NCI-H524 treated with DMSO at 0.1 percent for 48 hours (cell line): ENCODE data around the gene RFC2.
"Not testable (repeated sequence)": the region's sequence is repeated elsewhere in the genome, so short reads cannot be mapped to it uniquely, and the experiment has no call there.

ENCODE experiments used
- DNase-seq: peaks from one replicate; lab custom pipeline; 2025; lab: John Stamatoyannopoulos, UW

RFC2 gene

GRCh38 chr7:74248156-74248555, 6.0 kb downstream of the RFC2 start:
- no peak for DNase-seq

- DNase-seq: no peak
Measured at GRCh38 chr7:74246497-74246896, 7.7 kb downstream of the RFC2 start.

- DNase-seq: no peak
Measured at GRCh38 chr7:74242122-74242443, 12.1 kb downstream of the RFC2 start.

- no peak for DNase-seq
Measured at GRCh38 chr7:74240482-74240881, 13.7 kb downstream of the RFC2 start.

DNA sequence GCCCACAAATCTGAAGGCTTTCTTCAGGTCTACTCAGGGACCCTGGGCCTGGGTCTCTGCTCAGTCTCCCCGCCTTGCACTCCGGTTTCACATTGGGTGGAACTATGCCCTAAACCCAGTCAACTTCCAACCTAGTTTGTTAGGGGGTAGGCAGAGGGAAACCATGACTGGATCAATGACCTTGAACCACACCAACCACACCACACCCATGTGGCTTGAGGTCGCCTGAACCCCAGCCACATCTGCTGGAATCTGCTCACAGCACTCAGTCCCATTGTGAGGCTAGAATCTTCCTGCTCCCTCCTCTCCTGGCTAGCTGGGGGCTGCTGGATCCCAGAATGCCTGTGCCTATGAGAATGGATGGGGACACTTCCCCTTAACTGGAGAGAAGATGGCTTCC, 17.9 kb downstream of the RFC2 start:
- no peak for DNase-seq

DNA sequence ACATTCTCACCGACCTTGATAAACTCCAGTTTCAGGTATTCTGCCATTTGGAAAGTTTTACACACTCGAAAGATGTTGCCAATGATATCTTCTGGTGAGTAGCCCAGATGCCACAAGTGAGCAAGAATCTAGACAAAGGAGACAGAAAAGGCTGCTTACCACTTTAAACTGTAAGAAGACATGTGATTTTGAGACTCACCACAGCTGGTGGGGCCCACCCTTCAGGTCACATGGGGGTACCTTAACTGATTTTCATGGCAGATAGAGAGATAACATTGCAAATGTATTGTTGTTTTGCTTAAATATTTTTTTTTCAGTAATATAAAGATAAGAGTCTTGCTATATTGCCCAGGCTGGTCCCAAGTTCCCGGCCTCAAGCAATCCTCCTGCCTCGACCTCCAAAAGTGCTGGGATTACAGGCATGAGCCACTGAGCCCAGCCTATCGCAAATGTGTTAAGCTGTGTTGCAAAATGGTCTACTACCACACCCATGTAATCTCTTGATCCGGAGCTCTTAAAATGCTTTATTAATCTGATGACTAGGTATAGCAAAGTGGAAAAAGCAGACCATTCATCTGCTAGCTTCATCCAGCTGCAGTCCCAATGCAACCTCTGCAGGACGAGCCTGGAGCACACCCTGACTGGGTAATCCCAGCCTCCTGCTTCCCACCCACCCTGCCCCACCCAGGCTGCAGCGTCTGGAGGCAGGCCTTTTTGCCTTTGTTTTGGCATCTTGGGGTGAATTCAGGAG, 18.5 kb downstream of the RFC2 start:
- DNase-seq: no peak

GRCh38 chr7:74233655-74234285, 20.4 kb downstream of the RFC2 start:
- DNase-seq: no peak

GRCh38 chr7:74231232-74231590, 23.0 kb downstream of the RFC2 start:
- no peak for DNase-seq

DNA sequence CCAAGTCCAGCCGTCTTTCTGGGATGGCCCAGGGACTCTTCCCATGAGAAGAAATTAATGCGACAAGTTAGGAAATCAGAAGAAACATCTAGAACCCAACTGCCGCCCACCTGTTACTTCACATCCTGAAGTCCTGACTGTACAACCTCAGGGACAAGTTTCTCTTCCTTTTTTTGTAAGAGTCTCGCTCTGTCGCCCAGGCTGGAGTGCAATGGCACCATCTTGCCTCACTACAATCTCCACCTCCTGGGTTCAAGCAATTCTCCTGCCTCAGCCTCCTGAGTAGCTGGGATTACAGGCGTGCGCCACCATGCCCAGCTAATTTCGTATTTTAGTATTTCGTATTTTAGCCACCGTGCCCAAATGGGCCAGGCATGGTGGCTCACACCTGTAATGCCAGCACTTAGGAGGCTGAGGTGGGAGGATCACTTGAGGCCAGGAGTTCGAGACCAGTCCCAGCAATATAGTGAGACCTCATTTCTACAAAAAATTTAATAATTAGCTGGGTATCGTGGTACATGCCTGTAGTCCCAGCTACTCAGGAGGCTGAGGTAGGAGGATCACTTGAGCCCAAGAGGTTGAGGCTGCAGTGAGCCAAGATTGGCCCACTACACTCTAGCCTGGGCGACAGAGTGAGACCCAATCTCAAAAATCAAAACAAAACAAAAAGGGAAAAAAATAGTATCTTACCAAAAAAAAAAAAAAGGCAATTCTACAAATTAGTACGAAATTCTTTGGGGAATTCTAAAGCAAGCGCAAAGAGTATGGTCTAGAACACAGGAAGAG, 23.6 kb downstream of the RFC2 start:
- no peak for DNase-seq

- DNase-seq: no peak
Measured at GRCh38 chr7:74228951-74229900, 25.0 kb downstream of the RFC2 start.

GRCh38 chr7:74226633-74227032, 27.6 kb downstream of the RFC2 start:
- no peak for DNase-seq

GRCh38 chr7:74225400-74225799, 28.8 kb downstream of the RFC2 start:
- no peak for DNase-seq

- DNase-seq: not testable (repeated sequence)
Measured at GRCh38 chr7:74224907-74225306, 29.3 kb downstream of the RFC2 start.

DNA sequence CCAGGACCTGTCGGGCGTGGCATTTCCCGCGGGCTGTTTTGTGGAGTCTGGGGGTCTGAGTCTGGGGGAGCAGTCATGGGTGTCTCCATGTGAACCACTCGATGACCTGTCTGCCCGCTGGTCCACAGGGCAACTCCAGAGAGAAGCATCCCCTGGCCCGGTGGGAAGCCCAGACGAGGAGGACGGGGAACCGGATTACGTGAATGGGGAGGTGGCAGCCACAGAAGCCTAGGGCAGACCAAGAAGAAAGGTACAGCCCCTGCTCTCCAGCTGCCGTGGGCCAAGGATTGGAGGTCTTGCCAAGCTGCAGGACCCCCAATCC, 29.7 kb downstream of the RFC2 start:
- no peak for DNase-seq

DNA sequence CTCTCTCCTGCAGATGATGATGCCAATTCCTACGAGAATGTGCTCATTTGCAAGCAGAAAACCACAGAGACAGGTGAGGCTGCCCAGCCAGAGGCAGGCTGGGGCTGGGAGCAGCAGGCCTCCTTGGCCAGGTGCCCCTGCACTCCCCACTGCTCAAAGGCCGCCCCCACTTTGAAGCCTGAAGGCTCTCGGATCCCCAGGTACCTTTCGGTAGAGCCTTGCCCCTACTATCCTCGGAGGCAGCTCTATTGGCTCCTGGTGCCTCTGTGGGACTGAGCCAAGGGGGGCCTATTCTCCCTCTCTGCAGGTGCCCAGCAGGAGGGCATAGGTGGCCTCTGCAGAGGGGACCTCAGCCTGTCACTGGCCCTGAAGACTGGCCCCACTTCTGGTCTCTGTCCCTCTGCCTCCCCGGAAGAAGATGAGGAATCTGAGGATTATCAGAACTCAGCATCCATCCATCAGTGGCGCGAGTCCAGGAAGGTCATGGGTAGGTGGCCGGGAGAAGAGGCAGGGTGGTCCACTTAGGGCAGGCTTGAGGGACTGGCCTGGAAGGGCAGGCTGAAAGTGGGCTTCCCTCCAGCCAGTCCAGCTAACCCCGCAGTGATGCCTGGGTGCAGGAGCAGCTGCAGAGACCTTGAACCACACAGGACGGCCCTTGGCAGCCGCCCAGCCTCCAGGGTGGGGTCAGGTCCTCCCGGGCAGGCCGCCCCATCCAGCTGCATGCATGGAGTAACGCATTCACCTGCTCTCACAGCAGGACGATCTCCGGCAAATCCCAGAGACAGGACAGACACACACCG, 30.3 kb downstream of the RFC2 start:
- no peak for DNase-seq

DNA sequence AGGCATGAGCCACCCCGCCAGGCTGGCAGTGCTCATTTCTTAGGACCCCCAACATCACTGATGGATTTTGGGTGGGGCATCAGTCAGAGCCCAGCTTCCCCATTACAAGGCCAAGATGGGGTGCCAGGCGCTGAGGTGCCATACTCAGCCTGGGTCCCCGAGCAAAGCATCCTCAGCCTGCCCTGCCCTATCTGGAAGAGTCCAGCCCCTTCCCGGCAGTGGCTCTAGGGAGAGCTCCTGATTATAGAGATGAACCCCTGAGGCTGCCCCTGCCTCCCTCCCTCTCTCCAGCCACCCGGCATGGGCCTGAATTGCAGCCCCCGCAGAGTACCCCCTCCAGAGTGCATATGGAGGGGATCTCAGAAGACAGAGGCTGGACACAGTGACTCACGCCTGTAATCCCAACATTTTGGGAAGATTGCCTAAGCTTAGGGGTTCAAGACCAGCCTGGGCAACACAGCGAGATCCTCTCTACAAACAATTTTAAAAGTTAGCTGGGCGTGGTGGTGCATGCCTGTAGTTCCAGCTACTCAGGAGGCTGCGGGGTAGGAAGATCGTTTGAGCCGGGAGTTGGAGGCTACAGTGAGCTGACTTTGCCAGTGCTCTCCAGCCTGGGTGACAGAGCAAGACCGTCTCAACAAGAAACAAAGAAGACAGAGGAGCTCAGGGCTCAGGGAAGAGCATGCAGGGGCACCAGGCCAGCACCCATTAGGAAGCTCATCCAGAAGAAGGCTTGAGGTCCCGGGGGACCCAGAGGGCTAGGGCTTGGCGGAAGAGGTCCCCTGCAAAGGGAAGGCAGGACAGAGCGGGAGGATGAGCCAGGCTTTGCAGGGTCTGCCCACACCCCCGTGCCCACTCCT, 31.1 kb downstream of the RFC2 start:
- no peak for DNase-seq

- DNase-seq: no peak
Measured at GRCh38 chr7:74221713-74222112, 32.5 kb downstream of the RFC2 start.

DNA sequence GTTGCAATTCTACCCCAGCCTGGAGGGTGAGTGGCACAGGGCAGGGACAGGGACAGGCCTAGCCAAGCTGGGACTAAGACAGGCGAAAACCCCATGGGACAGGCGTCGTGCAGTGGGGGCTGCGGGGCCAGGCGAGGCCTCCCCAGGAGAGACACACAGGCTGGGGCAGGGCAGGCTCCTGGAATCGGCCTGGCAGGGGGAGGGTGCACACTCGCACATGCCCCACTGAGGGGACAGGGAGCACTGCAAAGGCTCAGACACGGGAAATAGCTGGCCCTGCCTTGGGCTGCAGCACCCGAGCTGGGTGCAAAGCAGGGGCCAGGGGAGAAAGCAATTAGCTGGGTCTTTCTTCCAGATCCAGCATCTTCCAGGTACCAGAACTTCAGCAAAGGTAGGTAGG, 34.0 kb downstream of the RFC2 start:
- no peak for DNase-seq

GRCh38 chr7:74219416-74219815, 34.8 kb downstream of the RFC2 start:
- DNase-seq: no peak

GRCh38 chr7:74218343-74218698, 35.9 kb downstream of the RFC2 start:
- DNase-seq: no peak
